RKO (cell line): Measurements from ENCODE around the gene NELFA.
"Not testable (repeated sequence)": the region's sequence is repeated elsewhere in the genome, so short reads cannot be mapped to it uniquely, and the experiment has no call there.

Experiments used
- DNase-seq: peaks from one replicate; pipeline ENCODE4 v3.0.0-alpha.2; 2016; ENCODE audit warnings: low spot score

Gene NELFA

GRCh38 chr4:2040391-2041238 is 31.8 kb upstream of the NELFA start:
- DNase-seq, result no peak

GRCh38 chr4:2036866-2037265 is 28.1 kb upstream of the NELFA start:
- no peak for DNase-seq

- DNase-seq, result no peak
Measured at GRCh38 chr4:2036327-2036726, 27.6 kb upstream of the NELFA start.

GRCh38 chr4:2031161-2031560 is 22.4 kb upstream of the NELFA start:
- DNase-seq, result not testable (repeated sequence)

- not testable (repeated sequence) for DNase-seq
Measured at GRCh38 chr4:2027120-2027519, 18.3 kb upstream of the NELFA start.

GRCh38 chr4:2025817-2026216 is 17.0 kb upstream of the NELFA start:
- no peak for DNase-seq

- no peak for DNase-seq
Measured at GRCh38 chr4:2024683-2025082, 15.9 kb upstream of the NELFA start.

- DNase-seq, result not testable (repeated sequence)
Measured at GRCh38 chr4:2021358-2022018, 12.7 kb upstream of the NELFA start.

GRCh38 chr4:2015008-2015407 is 6.2 kb upstream of the NELFA start:
- DNase-seq, result no peak

- no peak for DNase-seq
Measured at GRCh38 chr4:2011583-2011982, 2.8 kb upstream of the NELFA start.

GRCh38 chr4:2009651-2010233 is 968 bp upstream of the NELFA start:
- DNase-seq, result peak; percentile 87

- DNase-seq, result no peak
Measured at GRCh38 chr4:2008671-2008920, 178 bp downstream of the NELFA start.

GRCh38 chr4:2007804-2008670 is 737 bp downstream of the NELFA start:
- DNase-seq, result no peak

- peak; percentile 51 for DNase-seq
Measured at GRCh38 chr4:2006956-2007653, 1.7 kb downstream of the NELFA start.

GRCh38 chr4:2006367-2006766 is 2.4 kb downstream of the NELFA start:
- no peak for DNase-seq

- not testable (repeated sequence) for DNase-seq
Measured at GRCh38 chr4:2003361-2003760, 5.4 kb downstream of the NELFA start.

GRCh38 chr4:1999308-1999707 is 9.5 kb downstream of the NELFA start:
- DNase-seq, result not testable (repeated sequence)

- DNase-seq, result no peak
Measured at GRCh38 chr4:1998296-1998695, 10.5 kb downstream of the NELFA start.

- no peak for DNase-seq
Measured at GRCh38 chr4:1997712-1998111, 11.1 kb downstream of the NELFA start.

GRCh38 chr4:1996866-1997611 is 11.7 kb downstream of the NELFA start:
- DNase-seq, result no peak

- no peak for DNase-seq
Measured at GRCh38 chr4:1994938-1995337, 13.8 kb downstream of the NELFA start.
